Tibial artery (tissue), 4 donors: ENCODE data around the gene CA9.

Experiments
- DNase-seq, 2 donors: peaks; one replicate each; pipeline ENCODE4 v3.0.0-alpha.2; 2019
- H3K27ac ChIP-seq, 2 donors: fragments of 200-600 bp; sonication (generic) in 1 of 2; 1 replicate in 1 of 2; 2 replicates in 1 of 2; pipeline ENCODE4 v1.5.1; 2018 to 2019; ENCODE audit warnings: mild to moderate bottlenecking in 1 of 2
- H3K27me3 ChIP-seq, 2 donors: fragments of 200-600 bp; sonication (generic) in 1 of 2; one replicate each; pipeline versions ENCODE4 v1.5.1 to v1.6.0; 2016 to 2019
- H3K36me3 ChIP-seq, 3 donors: fragments of 200-600 bp; sonication (generic) in 2 of 3; one replicate each; pipeline ENCODE4 v1.5.1; 2016 to 2019; ENCODE audit warnings: mild to moderate bottlenecking in 2 of 3
- H3K4me1 ChIP-seq, 4 donors: fragments of 200-600 bp; sonication (generic) in 2 of 4; 1 replicate in 3 of 4; 2 replicates in 1 of 4; pipeline ENCODE4 v1.5.1; 2016 to 2019
- H3K4me3 ChIP-seq, 2 donors: fragments of 200-600 bp; sonication (generic) in 1 of 2; 1 replicate in 1 of 2; 2 replicates in 1 of 2; pipeline ENCODE4 v1.5.1; 2018 to 2019; ENCODE audit warnings: mild to moderate bottlenecking in 2 of 2
- H3K9me3 ChIP-seq, 3 donors: fragments of 200-600 bp; sonication (generic) in 1 of 3; one replicate each; pipeline ENCODE4 v1.5.1; 2016 to 2019
- CTCF ChIP-seq, 2 experiments: fragments of 200-600 bp in 1 of 2; fragments of 450-650 bp in 1 of 2; IDR thresholded peaks; one replicate each; pipeline ENCODE4 v1.5.1; 2017 to 2019; ENCODE audit warnings: antibody characterized with exemption in 2 of 2, mild to moderate bottlenecking in 1 of 2, moderate library complexity in 1 of 2
- intact Hi-C: fragments of 100-400 bp; cut with DNase I; formaldehyde crosslinking; loops from one replicate; pipeline ENCODE4 v1.15.0; 2023; ENCODE audit warnings: low total_unique reads

The CA9 gene

GRCh38 chr9:35666045-35666444, 7.7 kb upstream of the CA9 start:
- H3K27ac ChIP-seq: peak overlapping the region; percentile 99 to 100
- no peak for TF ChIP-seq CTCF (IDR thresholded peaks at IDR 0.05)
- no peaks in the 10 kb centered on the region for H3K27me3 ChIP-seq
- intact Hi-C loops: no loop called here
- H3K4me3 ChIP-seq: no peak overlapping the region
- H3K36me3 ChIP-seq: peaks cover under 1 to 15% (median 9%) of the 10 kb centered on the region in 3 donors
- H3K9me3 ChIP-seq: no peaks in the 10 kb centered on the region
- peaks cover 0 to 47% (median 18%) of the 10 kb centered on the region in 4 donors for H3K4me1 ChIP-seq
- DNase-seq: no peak

GRCh38 chr9:35666549-35666948, 7.2 kb upstream of the CA9 start:
- TF ChIP-seq CTCF (IDR thresholded peaks at IDR 0.05): no peak
- intact Hi-C loops: no loop called here
- no peak for DNase-seq
- Histone ChIP-seq H3K27me3 (no peaks in the 10 kb centered on the region), H3K36me3 (peaks cover 0 to 12% (median 4%) of the 10 kb centered on the region in 3 donors), H3K27ac (peak overlapping the region in 1 of 2 donors; percentile 100), H3K4me3 (no peak overlapping the region), H3K9me3 (no peaks in the 10 kb centered on the region), H3K4me1 (peaks cover 0 to 42% (median 14%) of the 10 kb centered on the region in 4 donors)

- intact Hi-C loops: no loop called here
- Histone ChIP-seq H3K27me3 (no peaks in the 10 kb centered on the region), H3K4me3 (no peak overlapping the region), H3K4me1 (peaks cover 0 to 28% (median 11%) of the 10 kb centered on the region in 4 donors), H3K9me3 (no peaks in the 10 kb centered on the region), H3K36me3 (no peaks in the 10 kb centered on the region), H3K27ac (no peak overlapping the region)
- no peak for TF ChIP-seq CTCF (IDR thresholded peaks at IDR 0.05)
- DNase-seq: no peak
These were observed 5.8 kb upstream of the CA9 start for GRCh38 chr9:35667939-35668338.

- H3K4me1 ChIP-seq: peaks cover 0 to 30% (median 12%) of the 10 kb centered on the region in 4 donors
- DNase-seq: no peak
- H3K4me3 ChIP-seq: no peak overlapping the region
- no peaks in the 10 kb centered on the region for H3K36me3 ChIP-seq
- H3K27ac ChIP-seq: no peak overlapping the region
- no peaks in the 10 kb centered on the region for H3K27me3 ChIP-seq
- no peak for TF ChIP-seq CTCF (IDR thresholded peaks at IDR 0.05)
- intact Hi-C loops: no loop called here
- H3K9me3 ChIP-seq: no peaks in the 10 kb centered on the region
These were observed 4.2 kb upstream of the CA9 start for GRCh38 chr9:35669331-35670145.

GRCh38 chr9:35674025-35674361, 265 bp downstream of the CA9 start:
- Histone ChIP-seq H3K36me3 (no peaks in the 10 kb centered on the region), H3K4me1 (peaks cover 0 to 42% (median 22%) of the 10 kb centered on the region in 4 donors), H3K9me3 (no peaks in the 10 kb centered on the region), H3K4me3 (no peak overlapping the region), H3K27me3 (no peaks in the 10 kb centered on the region), H3K27ac (peak overlapping the region in 1 of 2 donors; percentile 35)
- intact Hi-C loops: no loop called here
- no peak for DNase-seq
- TF ChIP-seq CTCF (IDR thresholded peaks at IDR 0.05): no peak
